Ammon's horn (tissue), 1 donor: ENCODE data around the gene RASD2.

Experiments
- DNase-seq: peaks from one replicate; pipeline ENCODE4 v3.0.0-alpha.2; 2016; ENCODE audit warnings: low spot score

The RASD2 gene

DNA sequence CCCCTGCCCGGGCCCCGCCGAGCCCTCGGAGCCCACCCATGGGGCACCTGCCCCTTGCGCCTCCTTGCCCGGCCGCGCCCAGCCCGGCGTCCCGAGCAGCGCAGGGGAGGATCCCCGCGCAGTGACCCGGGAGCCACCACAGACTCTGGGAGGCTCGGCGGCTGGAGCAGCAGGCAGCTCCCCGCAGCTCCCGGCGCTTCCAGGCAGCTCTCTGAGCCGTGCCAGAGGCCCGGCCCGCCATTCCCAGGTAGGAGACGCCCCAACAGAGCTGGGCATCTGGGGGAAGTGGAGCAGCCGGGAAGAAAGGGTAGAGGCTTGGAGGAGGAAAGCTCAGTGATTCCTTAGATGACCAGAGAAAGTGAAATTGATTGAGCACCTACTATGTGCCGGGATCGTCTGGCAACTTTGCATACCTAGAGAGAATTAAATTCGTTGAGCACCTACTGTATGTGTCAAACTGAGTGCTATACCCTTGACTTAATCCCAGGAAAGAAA, 670 bp downstream of the RASD2 start:
- no peak for DNase-seq

GRCh38 chr22:35542157-35542938, 1.7 kb downstream of the RASD2 start:
- no peak for DNase-seq

DNA sequence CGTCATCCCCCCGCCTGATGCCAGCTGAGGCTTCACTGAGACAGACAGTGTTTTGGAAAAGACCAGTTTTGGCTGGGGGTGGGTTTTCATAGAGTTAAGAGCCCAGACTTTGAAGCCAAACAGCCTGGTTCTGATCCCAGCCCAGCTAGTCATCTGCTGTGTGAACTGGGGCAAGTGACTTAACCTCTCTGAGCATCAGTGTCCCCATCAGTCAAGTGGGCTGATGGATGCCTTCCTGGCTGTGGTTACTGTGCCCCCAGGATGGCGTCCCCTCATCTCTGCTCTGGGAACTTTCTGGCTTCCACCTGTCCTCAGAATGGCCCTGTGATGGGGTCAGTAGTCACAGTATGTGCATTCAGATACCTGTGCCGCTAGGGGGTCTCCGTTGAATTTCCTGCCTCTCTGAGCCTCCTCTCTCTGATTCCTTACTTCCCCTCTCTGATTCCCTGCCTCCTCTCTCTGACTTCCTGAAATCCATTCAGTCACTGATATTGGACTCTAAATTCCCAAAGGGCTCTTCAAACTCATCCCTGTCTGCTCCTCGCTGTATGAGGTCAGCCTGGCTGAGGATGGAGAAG, 2.4 kb downstream of the RASD2 start:
- DNase-seq = no peak

GRCh38 chr22:35543702-35544101, 3.1 kb downstream of the RASD2 start:
- DNase-seq = no peak

- no peak for DNase-seq
Observed at GRCh38 chr22:35544189-35544588, 3.6 kb downstream of the RASD2 start.

- no peak for DNase-seq
Observed at GRCh38 chr22:35544827-35545226, 4.2 kb downstream of the RASD2 start.

DNA sequence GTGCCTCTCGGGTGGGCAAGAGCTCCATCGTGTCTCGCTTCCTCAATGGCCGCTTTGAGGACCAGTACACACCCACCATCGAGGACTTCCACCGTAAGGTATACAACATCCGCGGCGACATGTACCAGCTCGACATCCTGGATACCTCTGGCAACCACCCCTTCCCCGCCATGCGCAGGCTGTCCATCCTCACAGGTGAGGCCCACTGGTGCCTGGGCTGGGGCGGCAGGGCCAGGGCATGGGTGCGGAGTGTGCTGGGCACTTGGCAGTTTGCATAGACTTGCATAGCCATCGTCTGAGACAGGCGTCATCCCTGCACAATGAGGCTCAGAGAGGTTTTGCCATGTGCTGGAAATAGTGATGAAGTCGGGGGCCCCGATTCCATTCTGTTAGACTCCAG, 6.3 kb downstream of the RASD2 start:
- DNase-seq = no peak

- DNase-seq = no peak
Observed at GRCh38 chr22:35547987-35548721, 7.5 kb downstream of the RASD2 start.

DNA sequence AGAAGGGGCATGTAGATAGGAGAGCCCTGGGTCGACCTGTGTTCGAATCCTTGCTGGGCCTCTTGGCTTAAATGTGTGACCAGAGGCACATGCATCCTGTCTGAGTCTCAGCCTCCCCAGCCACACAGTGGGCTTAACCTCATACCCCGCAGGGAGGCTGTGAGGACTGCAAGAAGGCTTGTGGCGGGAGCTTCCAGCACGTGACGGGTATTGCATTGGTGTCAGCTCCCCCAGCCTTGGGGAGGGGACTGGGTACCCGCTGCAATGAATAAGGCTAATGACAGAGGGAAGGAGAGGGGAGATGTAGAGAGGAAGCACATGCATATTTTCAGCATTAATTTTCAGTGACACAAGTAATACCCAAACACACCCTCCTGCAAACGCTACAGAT, 8.1 kb downstream of the RASD2 start:
- no peak for DNase-seq

GRCh38 chr22:35549328-35549727, 8.7 kb downstream of the RASD2 start:
- peak; percentile 71 for DNase-seq

GRCh38 chr22:35551549-35552177, 11.0 kb downstream of the RASD2 start:
- no peak for DNase-seq

DNA sequence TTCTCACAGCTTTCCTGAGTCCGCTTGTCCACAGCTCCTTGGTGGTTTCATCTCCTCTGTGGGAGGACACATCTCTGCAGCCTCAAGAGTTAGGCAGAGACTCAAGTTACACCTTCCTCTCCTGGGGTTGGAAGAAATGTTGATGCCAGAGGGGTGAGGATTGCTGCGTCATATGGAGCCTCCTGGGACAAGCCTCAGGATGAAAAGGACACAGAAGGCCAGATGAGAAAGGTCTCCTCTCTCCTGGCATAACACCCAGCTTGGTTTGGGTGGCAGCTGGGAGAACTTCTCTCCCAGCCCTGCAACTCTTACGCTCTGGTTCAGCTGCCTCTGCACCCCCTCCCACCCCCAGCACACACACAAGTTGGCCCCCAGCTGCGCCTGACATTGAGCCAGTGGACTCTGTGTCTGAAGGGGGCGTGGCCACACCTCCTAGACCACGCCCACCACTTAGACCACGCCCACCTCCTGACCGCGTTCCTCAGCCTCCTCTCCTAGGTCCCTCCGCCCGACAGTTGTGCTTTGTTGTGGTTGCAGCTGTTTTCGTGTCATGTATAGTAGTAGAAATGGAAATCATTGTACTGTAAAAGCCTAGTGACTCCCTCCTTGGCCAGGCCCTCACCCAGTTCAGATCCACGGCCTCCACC, 11.7 kb downstream of the RASD2 start:
- no peak for DNase-seq

- no peak for DNase-seq
Observed at GRCh38 chr22:35552846-35553245, 12.2 kb downstream of the RASD2 start.

DNA sequence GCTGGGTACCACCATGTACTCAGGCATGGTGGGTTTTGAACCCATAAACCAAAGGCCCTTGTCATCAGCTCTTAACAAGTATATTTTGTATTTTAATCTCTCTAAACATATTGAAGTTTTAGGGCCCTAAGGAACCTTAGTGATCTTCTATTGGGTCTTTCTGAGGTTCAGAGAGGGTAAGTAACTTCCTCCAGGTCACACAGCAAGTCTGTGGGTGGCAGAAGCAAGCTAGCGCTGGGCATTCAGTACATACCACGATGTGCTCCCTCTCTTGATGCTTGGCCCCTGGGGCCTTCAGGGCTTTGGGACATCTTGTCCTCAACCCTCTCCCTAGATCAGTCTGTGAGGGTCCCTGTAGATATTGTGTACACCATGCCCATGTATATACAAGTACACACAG, 12.7 kb downstream of the RASD2 start:
- no peak for DNase-seq

- no peak for DNase-seq
Observed at GRCh38 chr22:35554297-35554845, 13.7 kb downstream of the RASD2 start.

DNA sequence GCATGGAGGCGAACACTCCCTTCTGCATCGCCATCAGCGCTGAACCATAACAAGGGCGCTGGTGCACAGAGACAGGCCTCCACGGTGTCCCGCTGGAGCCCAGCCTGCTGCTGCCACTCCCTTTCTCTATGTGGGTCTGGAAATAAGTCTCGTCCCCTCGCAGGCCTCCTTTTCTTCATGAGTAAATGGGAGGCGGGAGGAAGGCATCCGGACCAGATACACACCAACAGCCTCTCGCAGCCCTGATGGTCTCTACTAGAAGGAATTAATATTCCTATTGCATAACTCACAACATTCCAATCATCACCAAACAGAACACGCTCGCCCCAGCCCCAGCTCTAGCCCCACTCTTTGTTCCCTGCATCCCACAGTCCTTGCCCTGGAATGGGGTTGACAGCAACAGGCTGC, 14.9 kb downstream of the RASD2 start:
- no peak for DNase-seq

- no peak for DNase-seq
Observed at GRCh38 chr22:35555946-35556547, 15.4 kb downstream of the RASD2 start.

DNA sequence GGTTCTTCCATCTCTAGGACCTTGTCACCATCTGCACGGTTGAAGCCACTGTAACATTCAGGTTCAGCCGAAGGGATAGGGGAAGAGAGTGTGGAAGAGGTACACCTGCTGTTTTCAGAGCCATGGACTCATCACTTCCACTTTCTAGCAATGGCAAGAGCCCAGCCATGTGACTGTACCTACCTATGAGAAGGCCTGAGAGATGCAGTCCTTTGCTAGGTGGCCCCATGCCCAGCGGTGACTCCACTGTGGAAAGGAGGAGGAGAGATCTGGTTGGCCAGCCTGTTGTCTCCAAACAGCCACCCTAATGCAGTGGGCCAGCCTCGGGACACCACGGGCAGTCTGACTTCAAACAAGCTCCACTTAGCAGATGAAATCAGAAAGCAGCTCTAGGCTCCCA, 16.0 kb downstream of the RASD2 start:
- DNase-seq = no peak

DNA sequence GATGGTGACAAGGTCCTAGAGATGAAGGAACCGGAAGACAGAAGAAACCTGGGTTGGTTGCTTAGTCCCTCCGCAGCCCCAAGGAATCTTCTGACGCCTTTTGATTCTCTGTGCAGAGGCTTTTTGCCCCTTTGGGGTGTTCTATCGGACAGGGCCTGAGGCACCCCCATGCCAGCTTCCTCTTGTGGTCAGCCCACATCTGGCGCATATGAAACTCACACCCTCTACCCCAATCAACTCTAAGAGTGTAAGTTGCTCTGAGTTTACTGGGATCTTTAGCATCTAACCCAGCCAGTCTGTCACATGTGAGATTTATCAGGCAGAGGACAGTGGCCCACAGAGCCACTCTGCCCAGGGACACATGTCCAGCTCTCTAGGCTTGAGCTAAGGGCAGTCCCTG, 17.4 kb downstream of the RASD2 start:
- no peak for DNase-seq

- DNase-seq = no peak
Observed at GRCh38 chr22:35558719-35559118, 18.1 kb downstream of the RASD2 start.

- no peak for DNase-seq
Observed at GRCh38 chr22:35559354-35560005, 18.8 kb downstream of the RASD2 start.
